ENCODE data around the gene OR9A4.

OR9A4 gene

DNA sequence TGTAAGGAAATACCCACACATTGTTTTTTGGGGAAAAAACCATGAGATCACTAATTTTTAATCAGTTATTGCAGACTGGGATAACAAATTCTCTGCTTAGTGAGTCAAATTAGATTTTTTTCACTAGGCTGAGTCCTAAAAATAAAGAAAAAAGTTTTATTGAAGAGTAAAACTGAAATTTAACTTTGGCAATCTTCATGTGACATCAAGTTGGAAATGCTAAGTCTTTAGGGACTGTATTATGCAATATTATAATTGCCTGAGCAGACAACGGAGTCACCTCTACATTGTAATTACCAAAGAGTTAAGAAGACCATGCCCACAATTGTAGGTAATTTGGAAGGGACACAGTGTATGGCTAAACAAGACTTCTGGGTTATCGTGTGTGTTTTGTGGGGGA, 32.8 kb downstream of the OR9A4 start:
- DNase-seq = no peak

- DNase-seq = no peak
Measured at GRCh38 chr7:141949451-141949850, 33.3 kb downstream of the OR9A4 start.

DNA sequence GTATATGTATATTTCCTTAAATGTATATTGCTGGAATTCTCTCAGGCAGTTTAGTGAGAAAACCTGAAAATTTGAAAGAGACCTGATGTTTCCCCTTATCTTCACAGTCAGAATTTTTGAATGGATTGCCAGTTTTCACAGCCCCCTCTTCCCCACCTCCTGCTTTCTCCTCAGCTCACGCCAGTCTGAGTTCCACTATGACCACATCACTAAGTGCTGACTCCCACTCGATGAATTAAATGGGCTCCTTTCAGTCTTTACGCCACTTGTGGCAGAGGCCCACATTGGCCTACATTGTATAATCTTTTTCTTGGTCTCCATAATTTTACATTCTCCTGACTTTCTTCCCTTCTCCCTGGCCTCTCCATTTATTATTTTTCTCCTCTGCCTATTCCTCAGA, 33.7 kb downstream of the OR9A4 start:
- no peak for DNase-seq

GRCh38 chr7:141950806-141951205, 34.6 kb downstream of the OR9A4 start:
- DNase-seq = no peak

DNA sequence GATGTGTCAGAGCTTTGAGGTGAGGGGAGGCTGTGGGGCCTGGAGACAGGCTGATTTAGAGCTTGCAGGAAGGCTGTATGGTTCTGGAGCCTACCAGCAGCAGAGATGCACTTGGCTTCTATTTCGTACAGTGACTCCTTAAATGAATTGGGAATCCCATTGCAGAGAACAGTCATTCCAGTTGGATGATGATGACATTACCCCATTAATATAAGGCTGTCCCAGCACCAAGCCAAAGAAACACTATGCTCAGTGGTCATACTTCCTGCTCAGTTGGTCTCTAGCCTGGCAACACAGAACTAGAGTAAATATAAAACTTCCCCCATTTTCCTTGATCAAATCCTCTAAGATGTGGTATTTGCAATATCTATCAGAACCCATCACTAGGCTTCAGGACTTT, 36.3 kb downstream of the OR9A4 start:
- no peak for DNase-seq

GRCh38 chr7:141954334-141954733, 38.1 kb downstream of the OR9A4 start:
- no peak for DNase-seq

- no peak for DNase-seq
Measured at GRCh38 chr7:141956084-141956483, 39.9 kb downstream of the OR9A4 start.

GRCh38 chr7:141960687-141961422, 44.7 kb downstream of the OR9A4 start:
- DNase-seq = no peak
